Epithelial cell of proximal tubule (primary cell): ENCODE data around the gene PFKM. TPM values are rescaled to one million over a fixed set of nuclear protein-coding genes. Genes with fewer than 3 reads are reported as not detected.
A peak's percentile ranks its signal among the peaks of the same experiment; 100 is the strongest.

Experiments used
- DNase-seq: peaks from one replicate; pipeline ENCODE4 v3.0.0-alpha.2; 2011; ENCODE audit warnings: low read depth
- H3K4me3 ChIP-seq: 2 replicates; pipeline ENCODE4 v1.5.1; 2011; ENCODE audit warnings: low read depth, mild to moderate bottlenecking, low read length
- total RNA-seq: library from RNA; depleted of rRNA; stranded (reverse); fragments of >200 nt; gene quantifications from 2 replicates; pipeline ENCODE4 v1.2.3, GENCODE V29; 2015
- TF ChIP-seq, protein P1 (sequence below): conservative IDR thresholded peaks from 2 replicates; pipeline ENCODE4 v1.5.1; 2012; ENCODE audit warnings: low read depth, mild to moderate bottlenecking, low read length

Gene PFKM
- total RNA-seq, 1 donor from 2014 or later, result 23.9 TPM

DNA sequence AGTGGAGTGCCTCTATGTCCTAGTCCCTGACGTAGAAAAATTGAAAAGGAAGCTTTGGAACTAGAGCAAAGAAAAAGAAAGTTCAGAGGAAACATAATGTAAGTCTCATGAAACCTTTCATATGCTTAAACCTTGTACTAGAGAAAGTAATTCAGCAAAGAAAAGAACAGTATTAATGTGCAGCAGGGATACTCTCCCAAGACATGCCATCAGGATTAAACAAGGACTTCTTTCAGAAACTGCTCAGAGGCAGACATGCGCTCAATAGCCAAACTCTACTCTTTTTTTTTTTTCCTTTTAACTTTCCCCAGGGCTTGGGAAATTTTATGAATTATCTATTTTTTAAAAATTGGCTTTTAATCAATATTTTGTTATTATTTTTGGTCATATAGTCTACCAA, 45.3 kb downstream of the PFKM start:
- no peak for DNase-seq
- H3K4me3 ChIP-seq, result no peak overlapping the region
- TF ChIP-seq, protein P1, sequence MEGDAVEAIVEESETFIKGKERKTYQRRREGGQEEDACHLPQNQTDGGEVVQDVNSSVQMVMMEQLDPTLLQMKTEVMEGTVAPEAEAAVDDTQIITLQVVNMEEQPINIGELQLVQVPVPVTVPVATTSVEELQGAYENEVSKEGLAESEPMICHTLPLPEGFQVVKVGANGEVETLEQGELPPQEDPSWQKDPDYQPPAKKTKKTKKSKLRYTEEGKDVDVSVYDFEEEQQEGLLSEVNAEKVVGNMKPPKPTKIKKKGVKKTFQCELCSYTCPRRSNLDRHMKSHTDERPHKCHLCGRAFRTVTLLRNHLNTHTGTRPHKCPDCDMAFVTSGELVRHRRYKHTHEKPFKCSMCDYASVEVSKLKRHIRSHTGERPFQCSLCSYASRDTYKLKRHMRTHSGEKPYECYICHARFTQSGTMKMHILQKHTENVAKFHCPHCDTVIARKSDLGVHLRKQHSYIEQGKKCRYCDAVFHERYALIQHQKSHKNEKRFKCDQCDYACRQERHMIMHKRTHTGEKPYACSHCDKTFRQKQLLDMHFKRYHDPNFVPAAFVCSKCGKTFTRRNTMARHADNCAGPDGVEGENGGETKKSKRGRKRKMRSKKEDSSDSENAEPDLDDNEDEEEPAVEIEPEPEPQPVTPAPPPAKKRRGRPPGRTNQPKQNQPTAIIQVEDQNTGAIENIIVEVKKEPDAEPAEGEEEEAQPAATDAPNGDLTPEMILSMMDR, result no peak

DNA sequence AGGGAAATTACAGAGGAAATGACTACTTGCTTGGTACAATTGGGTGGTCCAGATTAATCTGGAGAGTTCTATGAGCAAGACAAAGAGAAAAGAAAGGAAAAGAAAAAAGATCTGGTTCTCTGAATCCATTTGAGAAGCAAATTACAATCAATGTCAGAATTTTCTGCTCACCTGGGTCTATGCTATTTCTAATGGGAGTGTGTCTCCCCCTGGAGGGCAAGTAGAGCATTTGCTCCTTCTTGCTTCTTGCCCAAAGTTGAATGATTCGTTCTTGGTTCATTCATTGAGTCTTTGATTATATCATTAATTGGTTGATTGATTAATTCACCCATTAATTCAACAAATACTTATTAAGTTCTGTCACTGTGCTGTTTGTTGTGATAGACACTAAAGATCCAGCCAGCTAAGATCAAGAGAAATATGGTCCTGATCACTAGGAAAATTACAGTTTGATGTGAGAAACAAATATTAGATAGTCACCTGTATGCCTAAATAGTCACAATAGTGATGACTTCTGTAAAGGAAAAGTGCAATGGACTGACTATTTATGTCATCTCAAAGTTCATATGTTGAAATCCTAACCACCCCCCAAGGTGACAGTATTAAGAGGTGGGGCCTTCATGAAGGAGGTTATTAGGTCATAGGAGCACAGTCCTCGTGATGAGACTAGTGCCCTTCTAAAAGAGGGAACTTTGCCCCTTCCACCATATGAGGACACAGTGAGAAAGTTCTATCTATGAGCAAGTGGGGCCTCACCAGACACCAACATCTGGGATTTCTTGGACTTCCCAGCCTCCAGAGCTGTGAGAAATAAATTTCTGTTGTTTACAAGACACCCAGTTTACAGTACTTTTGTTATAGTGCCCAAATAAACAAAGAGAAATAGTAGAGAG, 46.2 kb downstream of the PFKM start:
- TF ChIP-seq, protein P1, result peak; percentile 98
- H3K4me3 ChIP-seq, result no peak overlapping the region
- no peak for DNase-seq

DNA sequence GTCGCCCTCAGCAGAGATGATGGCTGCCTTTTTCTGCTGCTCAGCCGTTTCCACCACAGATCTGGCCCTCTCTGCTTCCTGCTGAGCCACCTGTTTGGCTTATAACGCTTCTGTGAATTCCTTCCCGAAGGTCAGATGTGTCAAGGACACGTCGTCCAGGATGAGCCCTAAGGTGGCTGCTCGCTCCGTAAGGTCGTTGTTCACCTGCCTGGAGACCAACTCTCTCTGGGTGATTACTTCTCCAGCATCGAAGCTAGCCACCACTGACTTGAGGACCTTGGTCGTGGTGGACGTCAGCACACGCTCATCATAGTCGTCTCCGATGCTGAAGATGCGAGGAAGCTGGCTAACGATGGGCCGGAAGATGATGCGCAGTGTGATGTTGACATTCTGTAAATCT, 49.8 kb downstream of the PFKM start:
- no peak overlapping the region for H3K4me3 ChIP-seq
- DNase-seq, result no peak
- TF ChIP-seq, protein P1, result no peak

DNA sequence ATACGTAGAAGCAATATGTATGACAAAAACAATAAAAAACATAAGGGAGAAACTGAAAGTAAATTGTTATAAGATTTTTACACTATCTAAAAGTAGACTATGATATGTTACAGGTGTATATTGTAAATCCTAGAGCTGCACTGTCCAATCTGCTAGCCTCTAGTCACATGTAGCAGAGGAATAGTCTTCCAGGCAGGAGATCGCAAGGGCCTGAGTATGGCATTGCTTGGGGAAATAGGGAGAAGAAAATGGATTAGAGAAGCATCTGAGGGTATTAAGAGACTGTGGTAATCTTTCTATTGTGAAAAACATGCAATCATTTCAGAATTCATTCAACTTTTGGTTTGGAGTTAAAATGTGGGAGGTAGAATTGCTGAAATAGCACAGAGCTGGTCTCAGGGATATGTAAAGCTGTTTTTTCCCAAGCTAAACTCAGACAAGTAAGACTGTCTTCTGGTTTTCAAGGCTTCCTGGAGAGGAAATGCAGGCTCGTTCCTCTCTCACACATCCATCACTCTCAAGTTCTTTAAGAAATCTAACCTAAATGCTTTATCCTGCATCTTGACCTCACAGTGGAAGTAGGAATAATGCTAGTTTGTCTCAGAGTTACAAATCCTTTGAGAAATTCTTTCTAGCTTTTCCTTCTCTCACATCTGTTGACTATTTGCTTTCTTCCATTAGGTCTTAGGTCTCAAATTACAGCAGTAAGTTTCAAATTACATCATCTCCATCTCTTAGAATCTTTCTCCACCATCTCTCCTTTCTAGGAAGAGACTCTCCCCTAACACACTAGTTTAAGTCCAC, 56.7 kb downstream of the PFKM start:
- DNase-seq, result no peak
- TF ChIP-seq, protein P1, result no peak
- no peak overlapping the region for H3K4me3 ChIP-seq

DNA sequence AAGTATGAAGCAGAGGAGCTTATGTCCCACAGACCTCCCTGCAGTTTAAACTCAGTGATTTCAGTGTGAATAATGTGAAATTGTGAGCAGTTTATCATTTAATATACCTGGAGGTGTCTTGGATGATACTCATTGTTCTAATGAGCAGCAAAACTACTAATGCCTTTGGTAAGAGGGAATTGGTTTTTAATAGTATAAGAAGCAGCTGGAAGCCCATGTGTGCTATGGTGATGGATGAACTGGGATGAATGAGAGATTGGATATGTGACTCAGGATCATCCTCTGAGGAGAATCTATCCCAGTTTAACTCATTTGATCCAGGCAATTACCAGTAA, 57.2 kb downstream of the PFKM start:
- H3K4me3 ChIP-seq, result no peak overlapping the region
- DNase-seq, result no peak
- TF ChIP-seq, protein P1, result no peak

DNA sequence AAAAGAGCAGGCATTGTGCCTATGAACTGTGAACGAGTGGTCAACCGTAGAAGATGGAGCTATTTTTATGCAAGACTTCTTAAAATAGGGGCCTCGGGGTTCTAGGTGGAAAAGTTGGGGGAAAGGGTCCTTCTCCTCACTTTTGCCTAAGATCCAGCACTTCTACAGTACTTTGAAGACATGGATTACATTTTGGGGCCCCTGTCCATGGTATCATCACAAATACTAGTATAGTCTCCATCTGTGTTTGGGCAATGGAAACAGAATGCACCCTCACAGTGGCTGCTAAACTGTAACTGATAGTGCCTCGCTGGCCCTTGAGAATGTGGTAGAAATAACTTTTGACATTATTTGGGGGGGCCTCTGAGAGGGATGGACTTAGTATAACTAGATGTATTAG, 58.8 kb downstream of the PFKM start:
- TF ChIP-seq, protein P1, result no peak
- no peak overlapping the region for H3K4me3 ChIP-seq

More for the DNA sequence above, 58.8 kb downstream of the PFKM start:
- DNase-seq, result no peak
